HG02981 (cell line): ENCODE data around the gene COL23A1.

Source experiments
- ATAC-seq: cut with Tn5 transposase; IDR thresholded peaks from one replicate; pipeline ENCODE4 v1.9.1; 2021; ENCODE audit warnings: mild to moderate bottlenecking, moderate library complexity; ENCODE audit not compliant: unreplicated experiment

The COL23A1 gene

GRCh38 chr5:178486239-178486641 lies 104.0 kb downstream of the COL23A1 start:
- ATAC-seq: no peak

GRCh38 chr5:178483620-178484019 lies 106.6 kb downstream of the COL23A1 start:
- no peak for ATAC-seq

- ATAC-seq: no peak
Measured at GRCh38 chr5:178479261-178479660, 110.9 kb downstream of the COL23A1 start.

GRCh38 chr5:178478370-178478769 lies 111.8 kb downstream of the COL23A1 start:
- no peak for ATAC-seq

- ATAC-seq: no peak
Measured at GRCh38 chr5:178477802-178478201, 112.4 kb downstream of the COL23A1 start.

- ATAC-seq: no peak
Measured at GRCh38 chr5:178476972-178477754, 113.0 kb downstream of the COL23A1 start.

GRCh38 chr5:178476531-178476930 lies 113.7 kb downstream of the COL23A1 start:
- ATAC-seq: no peak

GRCh38 chr5:178475422-178475821 lies 114.8 kb downstream of the COL23A1 start:
- no peak for ATAC-seq

- no peak for ATAC-seq
Measured at GRCh38 chr5:178474562-178475184, 115.5 kb downstream of the COL23A1 start.

- ATAC-seq: no peak
Measured at GRCh38 chr5:178473854-178474253, 116.3 kb downstream of the COL23A1 start.

GRCh38 chr5:178472138-178472537 lies 118.1 kb downstream of the COL23A1 start:
- no peak for ATAC-seq

- ATAC-seq: no peak
Measured at GRCh38 chr5:178471711-178472110, 118.5 kb downstream of the COL23A1 start.

GRCh38 chr5:178470760-178471025 lies 119.5 kb downstream of the COL23A1 start:
- no peak for ATAC-seq

GRCh38 chr5:178469975-178470759 lies 120.0 kb downstream of the COL23A1 start:
- no peak for ATAC-seq

GRCh38 chr5:178469011-178469974 lies 120.9 kb downstream of the COL23A1 start:
- no peak for ATAC-seq

GRCh38 chr5:178468196-178468685 lies 122.0 kb downstream of the COL23A1 start:
- no peak for ATAC-seq

- ATAC-seq: no peak
Measured at GRCh38 chr5:178467568-178468195, 122.5 kb downstream of the COL23A1 start.

- ATAC-seq: no peak
Measured at GRCh38 chr5:178467205-178467567, 123.0 kb downstream of the COL23A1 start.

GRCh38 chr5:178466342-178466741 lies 123.9 kb downstream of the COL23A1 start:
- ATAC-seq: no peak

GRCh38 chr5:178465861-178466288 lies 124.3 kb downstream of the COL23A1 start:
- no peak for ATAC-seq
